Epidermal melanocyte (primary cell): Measurements from ENCODE around the gene CRYL1.

Experiments
- DNase-seq: peaks from one replicate; pipeline ENCODE4 v3.0.0; 2011; ENCODE audit warnings: low spot score; ENCODE audit not compliant: insufficient read length

The CRYL1 gene

DNA sequence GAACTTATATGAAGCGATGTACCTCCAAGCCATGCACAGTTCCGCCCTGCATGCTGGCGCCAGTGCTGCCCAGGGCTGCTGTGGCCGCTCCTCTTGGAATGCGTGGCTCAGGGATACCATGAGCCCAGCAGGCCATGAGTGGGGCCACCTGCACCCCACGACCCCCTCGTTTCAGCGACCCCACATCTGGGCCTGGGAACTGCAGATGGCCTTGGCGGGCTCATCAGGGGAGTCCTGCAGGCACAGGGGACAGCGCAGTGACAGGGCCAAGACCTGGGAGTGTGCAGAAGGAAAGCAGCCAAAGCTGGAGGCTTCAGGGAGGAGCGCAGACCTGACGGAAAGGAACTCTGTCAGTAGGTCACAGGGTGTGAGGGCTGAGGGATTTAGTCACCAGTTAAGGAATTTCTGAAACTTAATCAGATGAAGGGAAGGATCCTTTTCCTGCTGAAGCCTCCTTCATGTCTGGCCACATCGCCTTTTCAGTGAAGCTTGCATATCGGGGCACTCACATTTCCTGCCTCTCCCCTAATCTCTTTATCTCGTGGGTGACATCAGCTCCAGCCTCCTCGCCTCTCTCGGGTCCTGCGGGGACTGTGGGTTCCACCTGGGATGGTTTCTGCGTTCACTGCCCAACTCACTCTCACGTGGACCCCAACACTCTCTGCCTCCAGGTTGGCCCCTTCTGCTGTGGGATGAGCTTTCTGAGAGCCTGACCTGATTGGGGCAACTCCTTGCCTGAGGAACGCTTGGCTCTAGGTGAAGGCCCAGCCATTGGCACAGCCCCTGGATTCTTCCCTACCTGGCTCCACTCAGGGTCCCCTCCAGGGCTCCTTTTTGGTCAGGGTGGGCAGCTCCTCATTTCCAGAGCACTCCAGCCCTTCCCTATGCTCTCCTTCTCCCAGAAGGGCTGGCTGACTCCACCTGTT lies 123.5 kb downstream of the CRYL1 start:
- no peak for DNase-seq

DNA sequence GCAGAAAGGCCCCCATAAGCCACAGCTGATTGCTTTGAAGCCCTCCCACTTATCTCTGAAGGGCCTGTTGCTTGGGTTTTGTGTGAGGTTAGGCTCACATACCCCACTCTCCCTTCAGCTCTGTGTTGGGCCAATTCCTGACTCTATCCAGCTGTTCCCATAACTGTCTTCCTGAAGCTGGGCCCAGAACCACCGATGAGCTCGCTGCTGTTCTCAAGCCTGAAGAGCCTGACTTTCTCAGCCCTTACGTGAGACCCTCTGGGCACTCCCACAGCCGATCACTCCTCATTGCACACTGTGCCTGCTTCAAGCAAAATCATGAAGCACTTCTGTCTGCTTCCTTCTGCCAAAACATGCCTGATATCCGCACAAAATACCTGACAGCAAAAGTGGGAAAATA lies 124.1 kb downstream of the CRYL1 start:
- DNase-seq, result no peak

DNA sequence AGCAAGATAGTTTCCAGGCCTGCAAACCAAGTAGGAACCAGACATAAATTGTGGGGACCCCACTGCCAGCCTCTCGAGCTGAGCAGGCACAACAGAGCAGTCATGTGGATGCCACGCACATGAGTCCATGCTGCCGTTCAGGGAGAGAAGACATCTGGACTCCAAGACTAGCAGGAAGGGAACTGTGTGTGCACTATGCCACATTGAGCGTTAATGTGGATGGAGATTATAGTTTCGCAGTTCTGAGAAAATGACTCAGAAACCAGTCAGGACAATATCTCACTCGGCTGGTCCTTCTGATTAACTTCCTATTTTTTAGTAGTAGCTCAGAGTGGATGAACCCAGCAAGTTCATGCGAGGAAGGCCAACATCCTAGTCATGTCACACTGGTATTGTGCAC lies 124.9 kb downstream of the CRYL1 start:
- no peak for DNase-seq

DNA sequence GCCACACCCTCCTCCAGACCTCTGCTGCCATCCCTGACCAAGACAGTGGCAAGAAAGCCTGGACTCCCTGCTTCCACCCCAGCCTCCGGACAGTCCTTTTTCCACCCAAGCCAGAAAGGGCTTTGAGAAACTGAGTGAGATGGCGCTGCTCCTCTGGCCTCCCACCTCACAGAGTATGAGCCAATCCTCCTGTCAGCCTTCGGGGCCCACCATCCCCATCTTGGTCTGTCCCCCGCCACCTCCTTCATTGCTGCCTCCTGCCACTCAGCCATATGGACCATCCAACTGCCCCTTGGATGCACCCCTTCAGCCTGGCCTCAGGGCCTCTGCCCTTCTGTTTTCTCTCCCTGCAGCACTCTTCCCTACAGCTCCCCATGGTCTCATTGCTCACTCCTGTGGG lies 125.7 kb downstream of the CRYL1 start:
- DNase-seq, result no peak

DNA sequence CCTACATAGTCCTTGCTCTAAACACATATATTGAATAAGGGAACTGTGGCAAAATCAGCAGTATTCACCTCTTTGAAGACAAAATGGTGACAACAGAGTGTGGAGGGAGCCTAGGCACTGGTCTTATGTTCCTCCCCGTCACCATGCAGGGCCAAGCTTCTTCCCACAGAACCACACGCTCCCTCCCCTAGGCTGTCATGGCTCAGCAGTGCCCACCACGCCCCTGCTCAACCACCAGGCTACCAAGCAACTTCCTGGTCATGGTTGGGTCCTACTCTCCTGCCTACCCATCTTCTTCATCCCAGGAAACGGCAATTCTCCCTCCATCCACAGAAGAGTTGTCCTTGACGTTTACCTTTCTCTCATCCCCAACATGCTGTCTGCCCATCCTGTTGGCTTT lies 126.1 kb downstream of the CRYL1 start:
- no peak for DNase-seq

DNA sequence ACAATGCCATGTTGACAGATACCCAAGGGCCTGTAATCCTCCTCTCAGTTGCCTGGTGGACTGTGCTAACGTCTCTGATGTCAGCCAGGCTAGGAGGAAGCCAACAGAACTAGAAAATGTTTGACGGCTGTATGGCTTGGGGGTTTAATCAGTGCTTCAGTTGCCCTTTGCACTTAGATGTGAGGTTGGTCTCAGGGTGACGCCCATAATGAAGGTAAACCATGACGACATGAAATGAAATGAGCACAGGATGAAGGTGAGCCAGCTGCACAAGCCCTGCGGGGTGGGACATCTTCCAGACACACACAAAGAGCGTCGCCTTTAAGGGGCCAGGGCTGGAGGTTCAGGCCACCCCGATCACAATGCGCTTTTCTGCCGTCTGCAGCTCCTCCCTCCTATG lies 127.2 kb downstream of the CRYL1 start:
- no peak for DNase-seq

DNA sequence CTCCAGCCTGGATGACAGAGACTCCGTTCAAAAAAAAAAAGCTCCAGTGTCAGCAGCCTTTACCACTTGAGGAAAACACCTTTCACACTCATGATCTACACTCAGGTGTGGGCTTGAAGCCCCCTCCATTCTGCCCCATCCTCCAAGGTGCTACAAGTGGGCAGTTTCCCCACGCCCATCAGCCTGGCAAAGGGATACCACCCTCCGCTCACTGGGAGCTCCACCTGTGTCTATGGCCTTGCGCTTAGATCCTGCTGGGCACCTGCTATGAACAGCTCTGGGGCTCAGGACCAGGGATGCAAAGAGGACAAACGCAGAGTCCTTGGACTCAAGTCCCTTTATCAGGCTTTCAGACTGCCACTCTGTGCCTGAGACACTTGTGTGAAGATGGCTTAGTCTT lies 127.8 kb downstream of the CRYL1 start:
- DNase-seq, result no peak

DNA sequence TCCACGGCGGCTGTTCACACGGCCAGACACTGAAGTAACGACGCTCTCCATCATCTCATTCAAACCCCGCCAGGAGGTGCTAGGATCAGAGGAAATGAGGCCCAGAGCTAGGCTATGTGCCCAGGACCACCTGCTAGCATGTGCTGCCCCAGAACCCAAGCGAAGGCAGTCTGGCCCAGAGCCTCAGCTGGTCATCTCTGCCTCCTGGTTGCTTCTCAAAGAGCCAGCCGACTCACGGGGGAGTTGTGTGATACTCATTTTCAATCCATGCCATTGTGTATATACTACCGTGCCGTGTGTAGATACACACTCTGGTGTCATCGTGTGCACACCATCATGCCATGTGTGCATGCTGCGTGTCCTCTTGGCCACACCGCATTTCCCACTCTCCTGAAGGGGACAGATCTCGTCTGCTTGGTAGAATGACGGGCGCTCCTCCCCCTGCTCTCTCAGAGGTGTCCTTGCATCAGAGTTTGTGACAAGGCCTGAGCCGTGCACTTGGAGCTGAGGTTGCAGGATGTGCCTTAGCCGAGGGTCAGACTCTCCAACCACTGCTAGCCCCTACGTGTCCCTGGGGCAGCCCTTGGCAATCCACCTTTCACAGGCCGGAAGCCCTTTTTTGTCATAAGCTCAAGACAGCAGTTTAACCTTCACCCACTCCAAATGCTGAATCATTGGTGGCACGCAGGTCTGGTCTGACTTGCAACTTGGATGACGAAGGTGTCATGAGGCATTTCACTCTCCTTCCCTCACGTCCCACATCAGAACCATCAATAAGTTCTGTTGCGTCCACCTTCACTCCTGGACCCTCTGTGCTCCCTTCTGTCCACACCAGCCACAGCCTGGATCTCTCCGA lies 130.4 kb downstream of the CRYL1 start:
- no peak for DNase-seq

DNA sequence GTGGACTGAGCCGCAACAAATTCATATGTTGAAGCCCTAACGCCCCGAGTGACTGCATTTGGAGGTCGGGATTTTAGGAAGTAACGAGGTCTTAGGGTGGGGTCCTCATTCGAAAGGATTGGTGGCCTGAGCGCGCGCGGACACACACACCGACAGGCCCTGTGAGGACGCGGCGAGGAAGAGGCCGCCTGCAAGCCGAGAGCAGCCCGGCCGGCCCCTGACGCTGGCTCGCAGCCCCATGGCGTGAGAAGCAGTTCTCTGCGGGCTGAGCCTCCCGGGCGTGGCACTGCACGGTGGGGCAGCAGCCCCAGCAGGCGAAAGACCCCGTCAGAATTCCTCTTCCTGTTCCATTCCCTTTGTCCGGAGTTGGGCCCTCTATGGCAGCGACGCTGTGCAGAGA lies 131.2 kb downstream of the CRYL1 start:
- DNase-seq, result no peak

DNA sequence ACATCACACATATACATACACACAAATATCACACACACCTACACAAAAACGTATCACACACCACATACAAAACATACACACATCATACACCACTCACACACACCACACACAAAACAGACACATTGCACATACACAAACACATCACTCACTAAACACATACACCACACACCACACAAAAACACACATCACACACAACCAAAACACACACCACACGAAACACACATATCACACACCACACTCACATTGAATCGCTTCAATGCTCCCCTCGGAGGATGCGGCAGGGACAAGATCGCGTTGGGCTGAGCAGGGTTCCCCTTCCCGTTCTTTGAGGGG lies 131.5 kb downstream of the CRYL1 start:
- DNase-seq, result no peak

DNA sequence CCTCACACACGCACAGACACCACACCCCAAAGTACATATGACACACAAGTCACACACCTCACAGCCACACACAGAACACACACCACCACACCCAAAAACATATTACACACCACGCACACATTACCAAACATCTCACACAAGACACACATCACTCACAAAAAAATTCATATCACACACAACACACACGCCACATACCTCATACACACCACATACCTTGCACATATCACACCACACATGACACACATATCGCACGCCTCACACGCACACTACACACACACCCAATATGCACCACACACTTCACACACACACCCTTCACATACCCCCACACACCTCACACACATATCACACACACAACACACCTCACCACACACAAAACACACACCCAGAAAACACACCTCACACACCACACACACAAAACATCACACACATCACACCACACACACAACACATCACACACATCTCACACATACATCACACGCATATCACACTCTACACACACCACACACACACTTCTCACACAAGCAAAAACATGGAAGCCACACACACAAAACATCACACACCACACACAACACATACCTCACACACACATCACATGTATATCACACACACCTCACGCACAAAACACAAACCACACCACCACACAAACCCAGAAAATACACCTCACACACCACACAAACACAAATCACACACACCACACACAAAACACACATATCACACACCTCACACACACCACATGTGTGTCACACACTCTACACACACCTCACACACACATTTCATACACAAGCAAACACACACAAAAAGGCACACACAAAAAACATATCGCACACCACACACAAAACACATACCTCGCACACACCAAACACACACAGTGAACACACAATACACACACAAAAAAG lies 132.1 kb downstream of the CRYL1 start:
- DNase-seq, result no peak

DNA sequence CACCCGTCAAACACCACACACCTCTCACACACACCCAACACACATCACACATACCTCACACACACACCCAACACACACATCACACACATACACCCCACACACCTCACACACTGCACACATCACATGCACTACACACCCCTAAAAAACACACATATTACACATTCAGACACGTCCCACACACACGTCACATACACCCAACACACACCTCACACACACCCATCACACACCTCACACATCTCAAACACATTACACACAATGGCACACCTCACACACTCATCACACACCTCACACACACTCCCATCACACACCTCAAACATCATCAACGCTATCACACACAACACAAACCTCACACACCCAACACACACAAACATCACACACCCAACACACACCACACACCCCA lies 133.1 kb downstream of the CRYL1 start:
- no peak for DNase-seq

DNA sequence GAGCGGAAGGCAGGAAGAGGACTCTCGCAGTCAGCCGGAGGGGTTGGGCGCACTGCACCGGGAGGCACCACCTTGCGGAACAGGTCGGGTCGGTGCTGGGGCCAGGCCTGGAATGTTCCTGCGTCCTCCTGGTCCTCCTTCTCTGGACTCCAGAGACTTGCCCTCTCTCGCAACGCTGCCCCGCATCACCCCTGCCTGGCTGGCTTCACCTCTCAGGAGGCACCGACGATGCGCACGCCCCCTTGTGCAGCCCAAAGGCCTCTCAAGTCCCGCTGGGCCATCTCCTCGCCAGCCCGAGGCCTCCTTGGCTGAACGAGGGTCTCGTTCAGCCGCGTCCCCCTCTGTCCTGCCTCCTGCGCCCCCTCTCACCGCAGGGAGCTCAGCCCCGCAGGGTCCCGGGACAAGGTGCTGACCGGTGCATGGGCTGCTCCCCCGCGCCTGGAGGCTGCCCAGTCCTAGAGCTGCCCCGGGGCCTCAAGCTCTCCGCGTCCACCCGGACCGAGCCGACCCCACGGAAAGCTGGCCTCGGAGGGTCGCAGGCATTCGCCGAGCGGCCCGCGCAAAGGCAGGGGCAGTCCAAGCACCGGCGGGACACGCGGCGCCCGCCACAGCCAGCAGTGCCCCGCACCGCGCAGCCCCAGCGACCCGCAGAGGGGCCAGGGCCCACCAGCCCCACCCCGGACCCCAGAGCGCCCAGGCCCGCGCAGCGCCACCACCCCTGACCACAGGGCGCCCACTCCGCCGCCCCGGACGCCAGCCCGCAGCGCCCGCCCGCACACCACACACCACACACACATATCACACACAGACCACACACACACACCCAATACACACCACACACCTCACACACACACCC lies 133.8 kb downstream of the CRYL1 start:
- DNase-seq, result no peak

DNA sequence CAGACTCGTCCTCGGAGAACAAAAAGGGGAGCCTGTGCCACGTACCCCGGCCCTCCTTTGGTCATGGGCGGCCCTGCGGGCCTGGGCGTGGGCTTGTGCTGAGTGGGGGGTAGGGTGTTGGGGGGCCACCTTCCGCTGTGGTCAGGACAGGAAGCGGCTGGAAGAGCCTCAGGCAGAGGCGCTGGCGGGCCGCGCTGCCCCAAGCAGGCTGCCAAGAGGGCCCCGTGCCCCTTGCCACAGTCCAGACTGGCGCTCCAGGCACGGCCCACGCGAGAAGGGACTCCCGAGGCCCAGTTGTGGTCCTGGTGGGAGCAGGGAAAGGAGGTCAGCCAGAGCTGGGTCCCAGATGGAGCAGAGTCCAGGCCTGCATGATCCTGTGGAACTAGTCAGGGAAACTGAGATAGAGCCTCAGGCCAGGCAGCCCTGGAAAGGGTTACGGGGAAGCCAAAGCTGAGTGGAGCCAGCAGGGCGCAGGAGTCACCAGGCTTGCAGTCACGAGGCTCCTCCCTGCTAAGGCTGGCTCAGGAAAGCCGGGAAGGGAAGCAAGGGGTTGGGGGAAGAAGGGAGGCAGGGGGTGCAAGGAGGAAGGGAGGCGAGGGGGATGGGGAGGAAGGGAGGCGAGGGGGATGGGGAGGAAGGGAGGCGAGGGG lies 135.0 kb downstream of the CRYL1 start:
- no peak for DNase-seq

DNA sequence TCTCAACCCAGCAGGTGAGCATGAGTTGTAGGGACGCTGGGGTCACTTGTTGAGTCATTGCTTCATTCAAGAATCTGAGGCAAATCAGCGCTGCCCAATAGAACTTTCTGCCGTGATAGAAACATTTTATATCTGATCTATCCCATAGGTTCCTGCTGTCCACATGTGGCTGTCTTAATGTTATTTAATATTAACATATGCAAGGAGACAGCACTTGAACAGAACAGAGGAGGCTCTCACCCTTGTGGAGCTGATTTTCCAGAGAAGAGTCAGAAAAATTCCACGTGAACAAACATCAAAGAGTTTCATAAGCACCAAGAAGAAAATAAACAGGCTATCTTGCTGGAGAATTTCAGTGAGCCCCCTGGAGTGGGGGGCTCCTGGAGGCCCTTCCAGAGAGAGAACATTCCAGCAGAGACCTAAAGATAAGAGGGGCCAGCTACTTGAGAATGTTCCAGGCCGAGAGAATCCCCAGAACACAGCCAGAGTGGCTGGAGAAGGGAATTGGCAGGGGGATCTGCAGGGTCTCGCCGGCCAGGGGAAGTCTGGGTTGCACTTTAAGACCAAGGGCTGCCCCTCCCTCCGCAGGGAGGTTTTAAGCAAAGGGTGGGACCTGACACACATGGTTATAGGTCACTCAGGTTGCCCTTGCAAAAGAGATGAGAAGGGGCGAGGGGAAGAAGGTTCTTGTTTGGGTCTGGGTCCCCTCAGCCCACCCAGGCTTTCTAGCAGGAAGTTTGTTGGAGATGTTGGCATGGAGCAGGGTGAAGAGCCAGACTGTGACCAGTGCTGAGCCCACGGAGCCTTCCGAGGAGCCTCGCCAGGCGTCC lies 135.7 kb downstream of the CRYL1 start:
- no peak for DNase-seq

DNA sequence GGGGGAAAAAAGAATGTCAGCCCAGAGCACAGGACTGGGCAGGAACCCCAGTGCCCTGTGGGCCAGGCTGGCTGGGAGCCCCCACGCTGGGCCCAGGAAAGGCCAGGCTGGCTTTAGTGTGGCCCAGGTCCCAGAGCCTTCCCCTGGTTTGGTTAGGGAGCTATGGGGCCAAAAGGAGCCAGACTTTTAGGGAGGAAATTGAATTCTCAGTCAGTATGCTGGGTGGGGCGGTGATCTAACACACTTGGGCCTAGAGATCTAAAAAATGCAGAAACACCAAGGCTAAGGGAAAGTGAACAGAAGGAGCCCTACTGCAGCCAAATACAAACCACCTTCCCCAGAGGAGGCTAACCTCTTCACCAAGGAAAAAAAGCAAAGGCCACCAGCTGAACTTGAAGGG lies 137.5 kb downstream of the CRYL1 start:
- no peak for DNase-seq

DNA sequence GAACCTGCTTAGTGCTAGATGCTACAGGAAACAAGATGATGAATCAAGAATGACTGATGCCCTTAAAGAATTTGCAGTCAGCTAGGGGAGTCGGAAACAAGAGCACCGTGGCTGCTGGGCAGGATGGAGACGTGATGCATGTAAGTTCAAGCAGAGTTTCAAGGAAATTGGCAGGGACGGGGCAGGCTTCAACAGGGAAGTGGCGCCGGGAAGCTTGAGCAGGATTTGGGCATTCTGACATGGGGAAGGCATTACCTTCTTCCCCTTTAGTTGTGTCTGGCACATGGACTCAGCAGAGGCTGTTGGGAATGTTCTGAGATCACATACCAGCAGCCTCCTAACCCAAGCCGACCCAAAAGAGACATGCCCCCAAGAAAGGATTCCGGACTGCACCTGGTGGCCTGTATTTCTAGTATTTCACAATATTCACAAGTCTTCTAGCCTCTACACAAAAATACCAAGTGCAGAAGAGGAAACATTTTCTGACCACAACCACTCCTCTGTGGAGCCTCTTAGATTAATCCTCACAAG lies 138.2 kb downstream of the CRYL1 start:
- no peak for DNase-seq

DNA sequence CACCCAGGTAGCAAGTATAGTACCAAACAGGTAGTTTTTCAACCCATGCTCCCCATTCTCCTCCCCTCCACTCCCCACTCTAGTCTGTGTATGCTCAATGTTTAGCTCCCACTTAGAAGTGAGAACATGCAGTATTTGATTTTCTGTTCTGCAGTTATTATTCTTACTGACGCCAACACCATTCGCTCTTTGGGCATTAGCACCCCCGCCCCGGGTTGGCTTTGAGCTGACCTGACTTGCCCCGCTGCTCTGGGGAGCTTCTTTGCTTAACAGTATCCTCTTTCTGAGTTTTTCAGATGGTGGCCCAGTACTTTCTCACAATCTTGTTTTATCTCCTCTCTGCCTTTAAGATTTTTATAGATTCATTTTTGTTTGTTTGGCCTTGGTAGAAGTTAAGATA lies 138.7 kb downstream of the CRYL1 start:
- no peak for DNase-seq

DNA sequence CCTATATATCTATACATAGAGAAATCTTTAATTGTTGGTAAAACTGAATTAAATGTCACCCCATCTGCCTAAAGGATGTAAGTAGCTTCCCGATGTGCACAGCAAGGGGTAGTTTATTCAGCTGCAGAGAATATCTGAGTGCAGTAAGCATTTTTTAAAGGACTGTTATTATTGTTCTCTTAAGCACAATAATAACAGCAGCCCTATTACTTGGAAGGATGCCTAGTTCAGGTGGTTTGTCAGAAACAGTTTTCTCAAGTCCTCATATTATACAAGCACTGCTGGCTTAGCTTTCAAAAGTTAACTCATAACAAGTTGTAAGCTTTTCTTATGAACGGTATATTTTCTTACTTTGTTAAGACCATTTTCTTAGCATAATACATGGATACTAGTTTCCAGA lies 142.6 kb downstream of the CRYL1 start:
- DNase-seq, result no peak
